ENCODE results near the gene EIF3I.

GRCh38 chr1:32184650-32185049 is 37.6 kb upstream of the EIF3I start:
- no peak for TF ChIP-seq CTCF (conservative IDR thresholded peaks at IDR 0.05)
- TF ChIP-seq ZFX (IDR thresholded peaks at IDR 0.05), result no peak

All from C4-2B (cell line).